ENCODE data around the gene SCAF8. TPM values are rescaled to one million over a fixed set of nuclear protein-coding genes. Genes with fewer than 3 reads are reported as not detected.
A peak's percentile ranks its signal among the peaks of the same experiment; 100 is the strongest.

Gene SCAF8
- total RNA-seq, 1 donor from 2014 or later, result 17.6 TPM

DNA sequence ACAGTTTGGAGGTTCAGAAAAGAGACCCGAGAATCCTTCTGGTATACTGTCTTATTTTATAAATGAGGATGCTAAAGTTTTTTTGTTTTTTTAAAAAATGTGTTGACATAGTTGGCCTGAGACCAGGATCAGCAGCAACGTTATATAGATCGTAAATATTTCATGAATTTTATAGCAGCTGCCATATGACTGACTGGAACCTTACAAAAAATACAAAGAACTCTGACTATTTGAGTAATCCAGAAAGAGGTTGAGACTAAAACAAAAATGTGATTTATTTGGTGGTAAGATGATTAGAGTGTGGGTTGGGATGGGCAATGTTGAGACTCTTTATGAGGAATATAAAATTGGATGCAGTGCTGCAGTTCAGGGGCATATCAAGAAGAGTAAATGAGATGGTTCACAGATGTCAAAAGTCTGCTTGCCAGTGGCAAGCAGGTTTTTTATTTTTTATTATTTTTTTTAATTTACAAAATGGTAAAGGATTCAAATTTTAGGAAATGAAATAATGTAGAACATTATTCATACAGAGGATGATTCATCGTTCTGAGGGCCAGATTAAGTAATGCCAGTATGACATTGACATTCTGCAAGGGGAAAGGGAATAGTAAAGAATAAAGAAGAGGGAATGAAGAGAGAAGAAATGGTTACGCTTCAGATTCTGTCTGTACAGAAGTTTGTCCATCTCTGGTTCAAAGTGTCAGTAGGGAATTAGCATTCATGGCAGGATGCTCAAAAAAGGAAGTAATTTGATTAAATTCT is 58.5 kb downstream of the SCAF8 start:
- Histone ChIP-seq H3K4me3 (ENCODE audit: low read depth, low read length) (no peak overlapping the region), H3K27me3 (ENCODE audit: control insufficient read depth, insufficient read depth, low read length) (no peaks in the 10 kb centered on the region), H3K36me3 (ENCODE audit: control insufficient read depth, insufficient read depth, low read length) (peaks cover 3% of the 10 kb centered on the region)
- DNase-seq (ENCODE audit: low read depth) (peak; percentile 64), FAIRE-seq (no peak)
- TF ChIP-seq, protein P1, sequence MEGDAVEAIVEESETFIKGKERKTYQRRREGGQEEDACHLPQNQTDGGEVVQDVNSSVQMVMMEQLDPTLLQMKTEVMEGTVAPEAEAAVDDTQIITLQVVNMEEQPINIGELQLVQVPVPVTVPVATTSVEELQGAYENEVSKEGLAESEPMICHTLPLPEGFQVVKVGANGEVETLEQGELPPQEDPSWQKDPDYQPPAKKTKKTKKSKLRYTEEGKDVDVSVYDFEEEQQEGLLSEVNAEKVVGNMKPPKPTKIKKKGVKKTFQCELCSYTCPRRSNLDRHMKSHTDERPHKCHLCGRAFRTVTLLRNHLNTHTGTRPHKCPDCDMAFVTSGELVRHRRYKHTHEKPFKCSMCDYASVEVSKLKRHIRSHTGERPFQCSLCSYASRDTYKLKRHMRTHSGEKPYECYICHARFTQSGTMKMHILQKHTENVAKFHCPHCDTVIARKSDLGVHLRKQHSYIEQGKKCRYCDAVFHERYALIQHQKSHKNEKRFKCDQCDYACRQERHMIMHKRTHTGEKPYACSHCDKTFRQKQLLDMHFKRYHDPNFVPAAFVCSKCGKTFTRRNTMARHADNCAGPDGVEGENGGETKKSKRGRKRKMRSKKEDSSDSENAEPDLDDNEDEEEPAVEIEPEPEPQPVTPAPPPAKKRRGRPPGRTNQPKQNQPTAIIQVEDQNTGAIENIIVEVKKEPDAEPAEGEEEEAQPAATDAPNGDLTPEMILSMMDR (IDR thresholded peaks at IDR 0.05; ENCODE audit: insufficient read depth, low read length, severe bottlenecking), result no peak

GRCh38 chr6:154792325-154792724 is 59.1 kb downstream of the SCAF8 start:
- Histone ChIP-seq H3K27me3 (ENCODE audit: control insufficient read depth, insufficient read depth, low read length) (no peaks in the 10 kb centered on the region), H3K4me3 (ENCODE audit: low read depth, low read length) (no peak overlapping the region), H3K36me3 (ENCODE audit: control insufficient read depth, insufficient read depth, low read length) (peaks cover 3% of the 10 kb centered on the region)
- DNase-seq (ENCODE audit: low read depth), result no peak
- no peak for FAIRE-seq
- TF ChIP-seq, protein P1 (IDR thresholded peaks at IDR 0.05; ENCODE audit: insufficient read depth, low read length, severe bottlenecking), result no peak

DNA sequence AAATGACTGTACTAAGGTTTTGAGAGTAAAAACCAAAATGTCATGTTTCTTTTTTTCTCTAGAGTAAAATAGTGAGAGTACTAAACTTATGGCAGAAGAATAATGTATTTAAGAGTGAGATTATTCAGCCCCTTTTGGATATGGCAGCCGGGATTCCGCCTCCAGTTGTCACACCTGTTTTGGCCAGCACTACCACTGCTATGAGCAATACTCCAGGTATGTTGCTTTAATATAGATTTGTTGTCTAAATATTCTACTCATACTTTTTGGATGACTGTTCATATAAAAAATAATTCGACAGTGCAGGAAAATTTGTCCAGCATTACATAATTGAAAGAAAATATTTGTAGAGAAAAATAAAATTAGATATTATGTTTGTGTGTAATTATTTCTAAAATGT is 59.5 kb downstream of the SCAF8 start:
- Histone ChIP-seq H3K4me3 (ENCODE audit: low read depth, low read length) (no peak overlapping the region), H3K36me3 (ENCODE audit: control insufficient read depth, insufficient read depth, low read length) (peaks cover 3% of the 10 kb centered on the region), H3K27me3 (ENCODE audit: control insufficient read depth, insufficient read depth, low read length) (no peaks in the 10 kb centered on the region)
- DNase-seq (ENCODE audit: low read depth) (peak; percentile 81), FAIRE-seq (no peak)
- TF ChIP-seq, protein P1 (IDR thresholded peaks at IDR 0.05; ENCODE audit: insufficient read depth, low read length, severe bottlenecking), result no peak

GRCh38 chr6:154796484-154796883 is 63.3 kb downstream of the SCAF8 start:
- DNase-seq (ENCODE audit: low read depth) (no peak), FAIRE-seq (no peak)
- Histone ChIP-seq H3K4me3 (ENCODE audit: low read depth, low read length) (no peak overlapping the region), H3K36me3 (ENCODE audit: control insufficient read depth, insufficient read depth, low read length) (peaks cover 3% of the 10 kb centered on the region), H3K27me3 (ENCODE audit: control insufficient read depth, insufficient read depth, low read length) (no peaks in the 10 kb centered on the region)
- TF ChIP-seq, protein P1 (IDR thresholded peaks at IDR 0.05; ENCODE audit: insufficient read depth, low read length, severe bottlenecking), result no peak

GRCh38 chr6:154797857-154798256 is 64.6 kb downstream of the SCAF8 start:
- Histone ChIP-seq H3K36me3 (ENCODE audit: control insufficient read depth, insufficient read depth, low read length) (peaks cover 3% of the 10 kb centered on the region), H3K27me3 (ENCODE audit: control insufficient read depth, insufficient read depth, low read length) (no peaks in the 10 kb centered on the region), H3K4me3 (ENCODE audit: low read depth, low read length) (no peak overlapping the region)
- no peak for FAIRE-seq
- DNase-seq (ENCODE audit: low read depth), result no peak
- TF ChIP-seq, protein P1 (IDR thresholded peaks at IDR 0.05; ENCODE audit: insufficient read depth, low read length, severe bottlenecking), result no peak

- Histone ChIP-seq H3K36me3 (ENCODE audit: control insufficient read depth, insufficient read depth, low read length) (peaks cover 3% of the 10 kb centered on the region), H3K27me3 (ENCODE audit: control insufficient read depth, insufficient read depth, low read length) (no peaks in the 10 kb centered on the region), H3K4me3 (ENCODE audit: low read depth, low read length) (no peak overlapping the region)
- TF ChIP-seq, protein P1 (IDR thresholded peaks at IDR 0.05; ENCODE audit: insufficient read depth, low read length, severe bottlenecking), result no peak
- DNase-seq (ENCODE audit: low read depth), result no peak
- FAIRE-seq, result no peak
Measured at GRCh38 chr6:154800338-154800737, 67.1 kb downstream of the SCAF8 start.

All from bronchial epithelial cell (primary cell).